Mononuclear cell (primary cell): ENCODE measurements around the gene FOXQ1. TPM values are rescaled to one million over a fixed set of nuclear protein-coding genes. Genes with fewer than 3 reads are reported as not detected.

Source experiments
- H3K27me3 ChIP-seq: 2 replicates; pipeline ENCODE4 v1.6.0; 2011; ENCODE audit warnings: low read length, control low read depth; ENCODE audit not compliant: insufficient read depth
- H3K4me1 ChIP-seq: 2 replicates; pipeline ENCODE4 v1.5.1; 2011; ENCODE audit warnings: mild to moderate bottlenecking, low read length, control low read depth; ENCODE audit not compliant: insufficient read depth
- H3K4me3 ChIP-seq: 2 replicates; pipeline ENCODE4 v1.5.1; 2011; ENCODE audit warnings: mild to moderate bottlenecking, low read length, moderate library complexity
- H3K9me3 ChIP-seq: 2 replicates; pipeline ENCODE4 v1.5.1; 2011; ENCODE audit warnings: low read depth, mild to moderate bottlenecking, control low read depth, low read length
- total RNA-seq: library from RNA; depleted of rRNA; stranded (reverse); fragments of >200 nt; gene quantifications from one replicate; pipeline ENCODE4 v1.2.3, GENCODE V29; 2012

The FOXQ1 gene
- total RNA-seq = not detected

- peaks cover 80% of the 10 kb centered on the region for H3K27me3 ChIP-seq
Measured at GRCh38 chr6:1311400-1312202, at the start of gene FOXQ1. Gene FOXQ1 (plus strand): TSS chr6:1312098. CDS start chr6:1312705, 607 bp downstream.

GRCh38 chr6:1262704-1263038 is 49.2 kb upstream of the FOXQ1 start:
- H3K4me1 ChIP-seq = no peaks in the 10 kb centered on the region
- H3K4me3 ChIP-seq = no peak overlapping the region
- H3K9me3 ChIP-seq = no peaks in the 10 kb centered on the region
- H3K27me3 ChIP-seq = no peaks in the 10 kb centered on the region

More at GRCh38 chr6:1311400-1312202, at the start of gene FOXQ1:
- peaks cover 9% of the 10 kb centered on the region for H3K4me1 ChIP-seq
- no peak within 1 kb of the TSS for H3K4me3 ChIP-seq
- H3K9me3 ChIP-seq = no peaks in the 10 kb centered on the region

- Histone ChIP-seq H3K9me3 (no peaks in the 10 kb centered on the region), H3K4me1 (no peaks in the 10 kb centered on the region), H3K27me3 (no peaks in the 10 kb centered on the region), H3K4me3 (no peak overlapping the region)
Measured at GRCh38 chr6:1263039-1263849, 48.7 kb upstream of the FOXQ1 start.

GRCh38 chr6:1263850-1264377 is 48.0 kb upstream of the FOXQ1 start:
- Histone ChIP-seq H3K9me3 (no peaks in the 10 kb centered on the region), H3K4me3 (no peak overlapping the region), H3K4me1 (no peaks in the 10 kb centered on the region), H3K27me3 (no peaks in the 10 kb centered on the region)

- no peaks in the 10 kb centered on the region for H3K9me3 ChIP-seq
- no peak overlapping the region for H3K4me3 ChIP-seq
- H3K27me3 ChIP-seq = no peaks in the 10 kb centered on the region
- H3K4me1 ChIP-seq = no peaks in the 10 kb centered on the region
Measured at GRCh38 chr6:1264619-1265445, 47.1 kb upstream of the FOXQ1 start.

GRCh38 chr6:1266686-1267056 is 45.2 kb upstream of the FOXQ1 start:
- H3K27me3 ChIP-seq = no peaks in the 10 kb centered on the region
- no peak overlapping the region for H3K4me3 ChIP-seq
- no peaks in the 10 kb centered on the region for H3K4me1 ChIP-seq
- no peaks in the 10 kb centered on the region for H3K9me3 ChIP-seq

- H3K9me3 ChIP-seq = no peaks in the 10 kb centered on the region
Measured at GRCh38 chr6:1267057-1267732, 44.7 kb upstream of the FOXQ1 start.

GRCh38 chr6:1267790-1268762 is 43.8 kb upstream of the FOXQ1 start:
- no peaks in the 10 kb centered on the region for H3K9me3 ChIP-seq
- H3K27me3 ChIP-seq = no peaks in the 10 kb centered on the region
- no peaks in the 10 kb centered on the region for H3K4me1 ChIP-seq
- no peak overlapping the region for H3K4me3 ChIP-seq

More at GRCh38 chr6:1267057-1267732, 44.7 kb upstream of the FOXQ1 start:
- H3K27me3 ChIP-seq = no peaks in the 10 kb centered on the region
- no peaks in the 10 kb centered on the region for H3K4me1 ChIP-seq
- H3K4me3 ChIP-seq = no peak overlapping the region

GRCh38 chr6:1271071-1271763 is 40.7 kb upstream of the FOXQ1 start:
- H3K27me3 ChIP-seq = no peaks in the 10 kb centered on the region
- H3K9me3 ChIP-seq = no peaks in the 10 kb centered on the region
- H3K4me3 ChIP-seq = no peak overlapping the region

GRCh38 chr6:1278061-1278720 is 33.7 kb upstream of the FOXQ1 start:
- Histone ChIP-seq H3K4me3 (no peak overlapping the region), H3K4me1 (no peaks in the 10 kb centered on the region), H3K9me3 (no peaks in the 10 kb centered on the region), H3K27me3 (peaks cover 5% of the 10 kb centered on the region)

More at GRCh38 chr6:1271071-1271763, 40.7 kb upstream of the FOXQ1 start:
- no peaks in the 10 kb centered on the region for H3K4me1 ChIP-seq

- peaks cover 5% of the 10 kb centered on the region for H3K27me3 ChIP-seq
- H3K4me3 ChIP-seq = no peak overlapping the region
- no peaks in the 10 kb centered on the region for H3K4me1 ChIP-seq
- H3K9me3 ChIP-seq = no peaks in the 10 kb centered on the region
Measured at GRCh38 chr6:1279065-1279464, 32.8 kb upstream of the FOXQ1 start.

- Histone ChIP-seq H3K9me3 (no peaks in the 10 kb centered on the region), H3K4me1 (peaks cover 1% of the 10 kb centered on the region), H3K27me3 (peaks cover 5% of the 10 kb centered on the region)
Measured at GRCh38 chr6:1280666-1281300, 31.1 kb upstream of the FOXQ1 start.

More at GRCh38 chr6:1280666-1281300, 31.1 kb upstream of the FOXQ1 start:
- no peak overlapping the region for H3K4me3 ChIP-seq
